Measurements from ENCODE around the gene DBF4B.
A peak's percentile ranks its signal among the peaks of the same experiment; 100 is the strongest.

DBF4B gene

DNA sequence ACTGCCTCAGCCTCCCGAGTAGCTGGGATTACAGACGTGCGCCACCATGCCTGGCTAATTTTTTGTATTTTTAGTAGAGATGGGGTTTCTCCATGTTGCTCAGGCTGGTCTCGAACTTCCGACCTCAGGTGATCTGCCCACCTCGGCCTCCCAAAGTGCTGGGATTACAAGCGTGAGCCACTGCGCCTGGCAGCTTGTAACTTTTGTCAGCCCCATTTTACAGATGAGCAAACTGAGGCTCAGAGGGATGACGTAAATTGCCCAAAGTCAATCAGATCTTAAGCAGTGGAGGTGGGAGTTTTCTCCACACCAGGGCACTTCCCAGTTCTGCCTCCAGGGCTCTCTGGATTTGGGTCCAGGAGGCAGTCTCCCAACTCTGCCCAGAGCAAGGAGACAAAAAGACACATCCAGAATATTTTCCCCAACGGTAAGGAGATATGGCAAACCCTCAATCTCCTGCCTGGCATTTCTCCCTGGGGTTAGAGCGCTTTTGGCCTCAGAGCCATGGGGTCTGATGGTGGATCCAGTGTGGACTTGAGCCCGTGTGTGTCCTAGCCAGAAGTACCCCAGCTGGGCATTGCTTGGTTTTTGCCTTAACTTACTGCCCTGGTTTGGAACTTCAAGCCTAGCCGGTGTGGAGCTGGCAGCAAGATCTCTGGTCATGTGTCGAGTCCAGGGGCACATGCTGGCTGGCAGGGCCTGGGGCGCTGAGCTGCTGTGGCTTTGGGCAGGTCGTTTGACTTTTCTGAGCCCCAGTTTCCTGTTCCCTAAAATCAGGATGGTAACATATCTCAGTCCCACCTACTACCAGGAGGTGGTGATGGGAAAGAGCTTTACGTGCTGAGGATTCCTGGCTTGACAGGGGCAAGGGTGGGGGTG is 53.7 kb downstream of the DBF4B start:
- no peak for DNase-seq

DNA sequence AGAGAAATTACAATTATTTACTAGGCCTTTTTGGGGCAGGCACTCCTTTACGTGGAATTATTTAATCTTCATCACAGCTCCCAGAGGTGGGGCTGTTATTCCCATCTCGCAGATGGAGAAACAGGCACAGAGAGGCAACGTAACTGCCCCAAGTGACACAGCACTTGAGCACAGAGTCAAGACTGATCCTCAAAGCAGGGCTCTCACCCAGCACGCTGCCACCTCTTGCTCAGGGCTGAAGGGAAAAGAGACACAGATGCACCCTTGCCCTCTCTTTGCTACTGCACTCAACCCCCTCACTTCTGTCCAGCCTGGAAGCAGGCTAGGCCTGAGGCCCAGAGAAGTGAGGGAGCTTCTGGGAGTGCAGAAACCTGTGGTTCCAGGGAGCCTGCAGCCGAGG is 54.7 kb downstream of the DBF4B start:
- no peak for DNase-seq

DNA sequence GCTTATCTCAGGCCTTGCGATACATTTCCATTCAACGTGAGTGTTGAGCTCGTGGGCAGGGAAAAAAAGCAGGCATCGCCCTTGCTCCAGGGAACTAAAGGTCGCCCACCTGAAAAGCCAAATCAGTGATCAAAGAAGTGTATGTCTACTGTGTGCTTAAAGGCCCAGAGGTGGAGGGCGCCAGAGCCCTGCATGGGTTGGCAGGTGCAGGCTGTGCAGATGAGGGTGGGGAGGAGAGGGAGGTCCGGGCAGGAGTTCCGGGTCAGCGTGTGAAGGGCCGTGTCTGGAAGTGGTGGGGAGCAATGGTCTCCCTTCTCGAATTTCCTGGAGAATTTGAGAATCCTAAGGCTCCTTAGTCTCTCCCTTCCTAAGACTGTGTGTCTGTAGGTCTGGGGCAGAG is 57.5 kb downstream of the DBF4B start:
- no peak for DNase-seq

DNA sequence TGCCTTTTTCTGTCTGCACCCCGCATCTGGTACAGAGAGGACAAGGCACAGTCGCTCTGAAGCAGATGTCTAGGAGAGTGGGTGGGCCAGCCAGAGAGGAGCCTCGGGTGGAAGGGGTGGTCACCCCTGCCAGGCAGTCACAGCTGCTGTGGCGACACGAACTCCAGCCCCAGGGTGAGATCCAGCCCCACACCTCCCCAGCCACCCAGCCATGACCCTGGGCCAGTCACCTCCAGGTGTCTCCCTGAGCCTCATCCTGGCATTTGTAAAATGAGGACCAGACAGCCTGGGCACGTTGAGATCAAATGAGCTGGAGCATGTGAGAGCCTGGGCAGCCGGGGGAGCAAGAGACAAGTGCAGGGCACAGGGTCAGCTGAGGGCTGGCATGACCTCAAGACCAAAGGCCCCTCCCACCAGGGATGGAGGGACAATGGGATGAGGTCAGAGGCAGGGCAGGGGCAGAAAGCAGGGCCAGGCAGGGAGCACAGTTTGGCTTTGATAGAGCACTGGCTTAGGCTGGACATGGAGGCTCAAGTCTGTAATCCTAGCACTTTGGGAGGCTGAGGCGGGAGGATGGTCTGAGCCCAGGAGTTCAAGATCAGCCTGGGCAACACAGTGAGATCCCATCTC is 58.1 kb downstream of the DBF4B start:
- DNase-seq = no peak

DNA sequence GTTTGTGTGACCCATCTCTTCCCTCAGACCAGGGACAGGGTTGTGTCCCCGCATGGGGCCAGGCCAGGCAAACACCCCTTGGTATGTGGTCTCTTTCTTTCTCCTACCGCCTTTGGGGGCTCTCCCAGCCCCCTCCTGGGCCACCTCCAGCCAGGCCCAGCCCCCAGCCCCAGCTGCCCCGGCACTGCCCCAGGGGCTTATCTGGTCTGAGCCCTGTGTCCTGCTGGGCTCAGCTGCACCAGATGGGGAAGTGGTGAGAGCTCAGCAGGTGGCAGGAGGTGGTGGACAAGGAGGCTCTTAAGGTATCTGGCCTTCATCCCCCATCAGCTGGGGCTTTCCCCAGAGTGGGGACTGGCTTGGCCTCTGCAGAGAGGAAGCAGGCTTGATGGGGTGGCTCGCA is 59.0 kb downstream of the DBF4B start:
- DNase-seq = no peak

DNA sequence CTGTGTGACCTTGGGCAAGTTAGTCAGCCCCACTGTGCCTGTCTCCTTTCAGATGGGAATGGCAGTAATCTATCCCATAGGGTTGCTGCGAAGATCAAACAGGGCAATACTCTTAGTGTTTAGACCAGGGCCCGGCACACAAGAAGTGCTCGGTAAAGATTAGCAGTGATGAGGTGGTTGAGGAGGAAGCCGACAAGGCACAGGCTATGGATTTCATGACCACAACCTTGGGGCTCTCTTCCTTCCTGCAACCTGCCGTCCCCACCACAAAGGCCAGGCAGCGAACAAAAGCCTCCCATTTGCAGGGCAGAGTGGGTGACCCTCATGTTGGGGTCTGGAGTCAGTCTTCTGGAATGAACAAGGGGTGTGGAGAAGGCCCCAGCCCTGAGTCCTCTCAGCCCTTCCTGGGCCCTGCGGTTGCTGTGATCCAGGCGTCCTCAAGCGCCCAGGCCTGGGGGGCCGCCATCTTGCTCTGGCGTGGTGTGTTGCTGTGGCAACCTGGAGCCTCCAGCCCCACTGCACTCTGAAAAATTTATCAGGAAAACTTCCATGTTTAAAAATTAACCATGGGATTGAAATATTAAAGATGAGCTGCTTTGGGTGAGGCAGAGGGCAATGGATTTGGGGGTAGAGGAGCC is 60.2 kb downstream of the DBF4B start:
- DNase-seq = no peak

DNA sequence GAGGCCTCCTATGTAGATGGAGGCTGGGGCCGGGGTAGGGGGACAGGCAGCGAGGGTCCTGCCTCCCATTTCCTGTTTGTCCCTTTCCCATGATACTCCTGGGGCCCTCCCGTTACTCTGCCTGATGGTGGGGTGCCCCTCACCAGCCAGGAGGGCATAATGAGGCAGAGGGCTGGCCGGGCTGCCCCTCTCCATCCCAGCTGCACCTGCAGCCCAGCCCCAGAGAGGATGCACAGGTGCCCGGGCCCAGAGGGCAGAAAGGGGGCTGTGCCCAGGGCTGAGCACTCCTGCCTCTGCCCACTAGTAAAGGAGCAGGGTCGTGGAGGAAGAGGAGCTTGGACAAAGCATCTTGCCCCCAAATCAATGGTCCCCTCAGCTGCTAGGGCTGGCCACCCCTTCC is 60.8 kb downstream of the DBF4B start:
- no peak for DNase-seq

DNA sequence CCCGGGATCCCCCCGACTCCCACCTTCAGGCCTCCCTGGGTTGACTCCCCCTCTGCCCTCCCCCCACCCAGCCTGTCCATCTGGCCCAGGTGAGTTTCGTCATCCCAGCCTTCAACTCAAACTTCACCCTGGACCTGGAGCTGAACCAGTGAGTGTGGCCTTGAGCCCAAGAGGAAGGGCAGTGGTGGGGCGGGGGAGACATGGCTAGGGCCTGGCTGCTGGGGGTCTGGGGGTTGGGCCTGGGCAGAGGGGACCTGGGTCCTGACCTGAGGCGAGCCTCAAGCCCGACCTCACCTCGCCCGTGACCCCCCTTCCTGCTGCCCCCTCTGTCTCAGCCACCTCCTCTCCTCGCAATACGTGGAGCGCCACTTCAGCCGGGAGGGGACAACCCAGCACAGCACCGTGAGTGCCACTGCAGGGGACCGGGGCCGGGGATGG is 61.2 kb downstream of the DBF4B start:
- DNase-seq = no peak

DNA sequence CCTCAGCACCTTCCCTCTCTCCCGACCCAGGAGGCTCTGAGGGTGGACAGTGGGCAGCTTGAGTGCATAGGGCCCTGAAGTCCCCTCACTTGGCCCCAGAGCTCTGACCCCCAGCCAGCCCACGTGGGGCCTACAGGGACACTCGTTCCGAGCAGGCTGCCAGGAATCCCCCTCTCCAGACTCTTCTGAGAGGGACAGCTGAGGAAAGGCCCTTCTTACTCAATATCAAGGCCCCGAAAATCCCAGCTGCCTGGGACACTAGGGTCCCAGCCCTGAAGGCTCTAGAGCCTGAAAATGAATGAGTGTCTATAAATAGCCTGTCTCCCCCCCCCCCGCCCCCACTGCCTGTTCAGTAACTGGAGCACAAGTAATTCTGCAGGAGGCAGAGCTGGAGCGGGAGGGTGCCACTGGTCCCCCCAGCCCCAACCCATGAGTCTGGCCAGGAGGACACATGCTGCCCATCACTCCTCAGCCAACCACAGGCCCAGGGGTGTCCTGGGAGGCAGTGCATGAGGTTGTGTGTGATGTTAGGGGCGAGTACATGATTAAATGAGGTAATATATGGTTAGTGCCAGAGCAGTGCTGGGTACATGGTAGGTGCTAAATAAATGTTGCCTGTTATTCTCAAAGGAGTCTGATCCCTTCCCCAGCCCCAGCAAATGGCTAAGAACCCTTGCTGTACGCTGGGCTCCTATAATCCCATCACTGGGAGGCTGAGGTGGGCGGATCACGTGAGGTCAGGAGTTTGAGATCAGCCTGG is 61.9 kb downstream of the DBF4B start:
- DNase-seq = no peak

DNA sequence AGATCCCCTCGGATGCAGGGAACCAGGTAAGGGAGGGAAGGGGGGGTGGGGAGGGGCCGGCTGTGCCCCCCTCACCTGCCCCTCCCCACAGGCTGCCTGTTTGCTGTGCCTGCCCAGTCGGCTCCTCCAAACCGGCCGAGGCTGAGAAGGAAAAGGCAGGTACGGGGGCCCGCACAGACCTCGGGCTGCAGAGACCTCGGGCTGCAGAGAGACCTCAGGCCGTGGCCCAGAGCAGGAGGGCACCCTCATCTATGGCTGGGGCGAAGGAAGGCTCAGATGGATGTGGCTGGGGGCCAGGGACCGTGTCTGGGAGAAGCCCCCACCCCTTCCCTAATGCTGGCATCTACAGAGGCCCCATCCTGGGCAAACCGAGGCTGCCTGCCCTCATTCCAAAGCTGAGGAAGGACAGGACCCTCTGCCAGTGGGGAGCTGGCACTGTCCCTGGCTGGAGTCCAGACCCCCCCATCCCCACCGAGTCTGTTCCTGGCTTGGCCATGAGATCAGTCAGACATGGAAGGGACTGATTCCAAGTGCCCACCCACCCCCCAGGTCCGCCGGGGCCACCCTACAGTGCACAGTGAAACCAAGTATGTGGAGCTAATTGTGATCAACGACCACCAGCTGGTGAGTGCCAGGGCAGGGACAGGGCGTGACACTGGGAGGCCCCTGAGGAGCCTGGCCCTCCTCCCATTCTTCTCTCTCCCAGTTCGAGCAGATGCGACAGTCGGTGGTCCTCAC is 64.0 kb downstream of the DBF4B start:
- DNase-seq = no peak

DNA sequence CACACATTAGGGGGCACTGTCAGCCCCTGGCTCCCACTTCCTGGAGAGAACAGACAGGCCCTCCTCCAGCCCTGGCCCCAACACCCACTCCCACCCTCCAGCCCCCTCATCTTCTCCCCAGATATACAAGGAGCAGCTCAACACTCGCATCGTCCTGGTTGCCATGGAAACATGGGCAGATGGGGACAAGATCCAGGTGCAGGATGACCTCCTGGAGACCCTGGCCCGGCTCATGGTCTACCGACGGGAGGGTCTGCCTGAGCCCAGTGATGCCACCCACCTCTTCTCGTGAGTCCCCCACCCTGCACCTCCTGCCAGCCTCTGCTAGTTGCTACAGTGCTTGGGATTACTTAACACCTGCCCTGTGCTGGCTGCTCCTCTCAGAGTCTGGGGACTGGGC is 64.7 kb downstream of the DBF4B start:
- no peak for DNase-seq

DNA sequence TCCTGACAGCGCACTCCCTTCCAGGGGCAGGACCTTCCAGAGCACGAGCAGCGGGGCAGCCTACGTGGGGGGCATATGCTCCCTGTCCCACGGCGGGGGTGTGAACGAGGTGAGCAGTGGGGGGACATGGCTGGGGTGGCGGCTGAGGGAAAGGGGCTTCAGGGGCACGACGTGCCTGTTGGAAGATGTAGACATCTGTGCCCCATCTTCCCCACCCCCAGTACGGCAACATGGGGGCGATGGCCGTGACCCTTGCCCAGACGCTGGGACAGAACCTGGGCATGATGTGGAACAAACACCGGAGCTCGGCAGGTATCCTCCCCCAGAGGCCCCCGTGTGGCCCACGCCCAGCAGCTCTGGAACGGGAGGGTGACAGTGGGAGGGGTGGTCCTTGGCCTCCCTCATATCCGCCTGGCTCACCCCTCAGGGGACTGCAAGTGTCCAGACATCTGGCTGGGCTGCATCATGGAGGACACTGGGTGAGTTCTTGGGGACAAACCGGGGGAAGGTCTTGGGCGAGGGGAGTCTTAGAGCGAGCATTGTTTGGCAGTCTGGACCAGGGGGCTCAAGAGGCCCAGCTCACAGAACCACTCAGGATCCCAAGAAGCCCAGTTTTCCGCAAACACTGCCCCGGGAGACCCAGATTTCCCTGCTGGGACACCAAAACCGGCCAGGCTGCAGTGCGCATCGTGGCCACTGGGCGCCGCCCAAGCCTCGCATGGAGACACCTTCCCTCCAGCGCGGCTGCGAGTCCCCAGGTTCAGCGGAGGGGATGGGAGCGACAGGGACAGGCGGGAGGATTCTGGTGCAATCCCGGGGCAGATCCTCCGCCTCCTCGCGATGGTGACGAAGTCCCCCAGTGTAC is 66.0 kb downstream of the DBF4B start:
- DNase-seq = peak; percentile 38

DNA sequence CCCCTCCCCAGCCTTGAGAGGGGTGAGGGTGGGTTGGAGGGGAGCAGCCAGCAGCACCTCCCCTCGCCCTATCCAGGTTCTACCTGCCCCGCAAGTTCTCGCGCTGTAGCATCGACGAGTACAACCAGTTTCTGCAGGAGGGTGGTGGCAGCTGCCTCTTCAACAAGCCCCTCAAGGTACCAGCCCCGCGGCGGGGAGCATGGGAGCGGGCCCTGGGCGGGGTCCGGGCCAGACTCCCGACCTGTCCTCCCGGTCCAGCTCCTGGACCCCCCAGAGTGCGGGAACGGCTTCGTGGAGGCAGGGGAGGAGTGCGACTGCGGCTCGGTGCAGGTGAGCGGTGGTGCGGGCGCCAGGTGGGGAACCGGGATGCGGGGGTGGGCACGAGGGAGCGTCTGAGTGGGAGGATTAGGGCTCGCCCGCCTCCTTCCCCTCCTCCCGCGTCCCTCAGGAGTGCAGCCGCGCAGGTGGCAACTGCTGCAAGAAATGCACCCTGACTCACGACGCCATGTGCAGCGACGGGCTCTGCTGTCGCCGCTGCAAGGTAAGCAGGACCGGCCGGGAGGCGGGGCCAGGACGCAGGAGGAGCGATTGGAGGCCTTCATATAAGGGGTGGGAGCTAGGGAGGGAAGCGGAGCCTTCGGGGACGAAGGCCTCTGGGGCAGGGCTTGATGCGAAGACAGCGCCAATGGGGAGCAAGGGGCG is 66.8 kb downstream of the DBF4B start:
- DNase-seq = peak; percentile 5

DNA sequence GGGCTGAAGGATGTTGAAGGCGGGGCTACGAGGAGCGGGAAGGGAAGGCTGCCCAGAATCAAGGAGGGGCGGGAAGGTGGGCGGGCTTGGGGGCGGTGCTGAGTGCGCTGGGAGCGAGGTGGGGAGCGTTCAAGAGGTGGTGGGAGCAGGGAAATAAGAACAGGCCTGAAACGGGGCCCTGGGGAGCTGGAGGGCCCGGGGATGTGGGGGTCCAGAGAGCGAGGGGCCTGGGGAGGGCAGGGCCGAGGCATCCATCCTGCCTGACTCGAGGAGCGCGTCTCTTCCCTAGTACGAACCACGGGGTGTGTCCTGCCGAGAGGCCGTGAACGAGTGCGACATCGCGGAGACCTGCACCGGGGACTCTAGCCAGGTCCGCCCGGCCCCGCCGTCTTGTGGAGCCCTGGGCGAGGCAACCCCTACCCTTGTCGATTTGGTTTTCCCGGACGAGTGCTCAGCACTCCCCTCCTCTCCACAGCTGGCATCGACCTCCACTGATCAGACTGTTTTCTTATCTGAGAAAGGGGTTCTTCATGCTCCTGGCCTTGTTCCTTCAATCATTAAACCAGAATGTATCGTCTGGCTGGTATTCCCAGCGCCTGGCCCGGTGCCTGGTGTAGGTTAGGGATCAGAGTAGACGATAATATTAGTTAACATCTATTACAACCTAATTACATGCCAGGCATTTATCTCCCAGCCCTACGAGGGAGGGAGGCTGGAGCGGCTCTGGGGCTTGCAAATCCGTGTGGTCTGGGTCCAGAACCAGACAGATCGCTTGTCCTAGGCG is 67.6 kb downstream of the DBF4B start:
- DNase-seq = no peak

DNA sequence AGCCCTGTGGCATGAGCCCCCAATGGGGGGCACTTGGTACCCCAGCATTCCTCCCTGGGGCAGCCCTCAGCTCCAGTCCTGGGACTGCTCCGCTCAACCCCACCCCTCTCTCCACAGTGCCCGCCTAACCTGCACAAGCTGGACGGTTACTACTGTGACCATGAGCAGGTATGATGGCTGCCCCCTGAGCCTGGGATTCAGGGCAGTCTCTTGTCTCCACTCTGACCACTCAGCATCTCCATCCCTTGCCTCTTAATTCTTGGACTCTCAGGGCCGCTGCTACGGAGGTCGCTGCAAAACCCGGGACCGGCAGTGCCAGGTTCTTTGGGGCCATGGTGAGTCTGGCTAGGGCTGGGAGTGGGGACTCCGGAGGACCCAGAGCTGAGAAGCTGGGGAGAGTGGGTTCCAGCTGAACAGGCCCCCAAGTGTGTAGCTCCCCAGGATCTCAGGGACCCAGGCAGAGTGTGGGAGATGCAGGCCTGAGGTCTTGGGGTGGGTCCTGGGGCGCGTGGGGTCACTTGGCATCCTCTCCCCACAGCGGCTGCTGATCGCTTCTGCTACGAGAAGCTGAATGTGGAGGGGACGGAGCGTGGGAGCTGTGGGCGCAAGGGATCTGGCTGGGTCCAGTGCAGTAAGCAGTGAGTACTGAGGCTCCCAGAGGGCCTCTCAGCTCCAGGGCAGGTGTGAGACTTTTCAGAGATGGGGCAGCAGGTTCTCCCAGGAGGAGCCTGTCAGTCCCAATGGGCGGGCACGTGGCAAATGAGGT is 68.3 kb downstream of the DBF4B start:
- no peak for DNase-seq

DNA sequence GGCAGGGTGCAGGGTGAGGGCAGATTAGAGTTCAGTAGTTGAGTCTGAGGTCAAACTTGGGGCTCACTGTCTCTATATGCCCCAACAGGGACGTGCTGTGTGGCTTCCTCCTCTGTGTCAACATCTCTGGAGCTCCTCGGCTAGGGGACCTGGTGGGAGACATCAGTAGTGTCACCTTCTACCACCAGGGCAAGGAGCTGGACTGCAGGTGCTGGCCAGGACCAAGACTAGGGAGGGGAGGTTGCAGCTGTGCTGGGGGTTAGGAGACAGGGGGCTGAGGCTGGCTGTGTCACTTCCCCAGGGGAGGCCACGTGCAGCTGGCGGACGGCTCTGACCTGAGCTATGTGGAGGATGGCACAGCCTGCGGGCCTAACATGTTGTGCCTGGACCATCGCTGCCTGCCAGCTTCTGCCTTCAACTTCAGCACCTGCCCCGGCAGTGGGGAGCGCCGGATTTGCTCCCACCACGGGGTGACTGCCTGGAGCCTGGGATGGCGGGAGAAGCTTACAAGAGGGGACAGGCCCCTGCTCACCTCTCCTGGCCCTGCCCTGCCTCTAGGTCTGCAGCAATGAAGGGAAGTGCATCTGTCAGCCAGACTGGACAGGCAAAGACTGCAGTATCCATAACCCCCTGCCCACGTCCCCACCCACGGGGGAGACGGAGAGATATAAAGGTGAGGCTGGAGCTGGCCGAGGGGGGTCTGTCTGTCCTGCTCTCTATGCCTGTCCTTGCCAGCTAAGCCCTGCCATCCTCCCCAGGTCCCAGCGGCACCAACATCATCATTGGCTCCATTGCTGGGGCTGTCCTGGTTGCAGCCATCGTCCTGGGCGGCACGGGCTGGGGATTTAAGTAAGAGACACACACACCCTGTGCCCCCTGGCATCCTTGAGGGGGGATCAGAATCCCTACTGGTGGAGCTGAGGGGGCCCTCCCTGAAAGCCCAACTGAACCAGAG is 69.2 kb downstream of the DBF4B start:
- DNase-seq = no peak

DNA sequence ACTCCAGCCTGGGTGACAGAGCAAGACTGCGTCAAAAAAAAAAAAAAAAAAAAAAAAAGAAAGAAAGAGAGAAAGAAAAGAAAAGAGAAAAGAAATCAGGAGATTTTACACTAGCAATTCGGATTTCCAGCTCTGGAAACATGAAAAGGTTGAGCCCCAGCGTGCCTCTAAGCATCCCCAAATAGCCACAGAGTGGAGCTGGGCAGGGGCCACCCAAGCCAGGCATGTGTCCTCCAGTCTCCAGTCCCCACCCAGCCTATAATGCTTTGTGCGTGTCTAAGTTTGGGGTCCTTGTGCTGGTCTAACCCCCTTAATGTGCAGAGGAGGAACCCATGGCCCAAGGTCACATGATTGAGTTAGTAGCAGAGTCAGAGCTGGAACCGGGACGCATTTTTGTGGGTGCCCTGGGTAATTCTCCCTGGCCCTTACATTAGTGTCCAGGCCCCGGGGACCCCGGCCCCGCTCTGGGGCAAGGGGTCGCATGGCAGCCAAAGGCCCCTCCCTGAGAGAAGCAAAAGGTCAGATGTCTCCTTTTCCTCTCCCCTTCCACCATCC is 70.3 kb downstream of the DBF4B start:
- DNase-seq = no peak

All from NCI-H446 treated with DMSO at 0.1 percent for 48 hours (cell line).